ENCODE data around the gene PTGER1. TPM values are rescaled to one million over a fixed set of nuclear protein-coding genes. Genes with fewer than 3 reads are reported as not detected.

Gene PTGER1
- total RNA-seq, 1 donor from 2014 or later: 16.4 TPM

DNA sequence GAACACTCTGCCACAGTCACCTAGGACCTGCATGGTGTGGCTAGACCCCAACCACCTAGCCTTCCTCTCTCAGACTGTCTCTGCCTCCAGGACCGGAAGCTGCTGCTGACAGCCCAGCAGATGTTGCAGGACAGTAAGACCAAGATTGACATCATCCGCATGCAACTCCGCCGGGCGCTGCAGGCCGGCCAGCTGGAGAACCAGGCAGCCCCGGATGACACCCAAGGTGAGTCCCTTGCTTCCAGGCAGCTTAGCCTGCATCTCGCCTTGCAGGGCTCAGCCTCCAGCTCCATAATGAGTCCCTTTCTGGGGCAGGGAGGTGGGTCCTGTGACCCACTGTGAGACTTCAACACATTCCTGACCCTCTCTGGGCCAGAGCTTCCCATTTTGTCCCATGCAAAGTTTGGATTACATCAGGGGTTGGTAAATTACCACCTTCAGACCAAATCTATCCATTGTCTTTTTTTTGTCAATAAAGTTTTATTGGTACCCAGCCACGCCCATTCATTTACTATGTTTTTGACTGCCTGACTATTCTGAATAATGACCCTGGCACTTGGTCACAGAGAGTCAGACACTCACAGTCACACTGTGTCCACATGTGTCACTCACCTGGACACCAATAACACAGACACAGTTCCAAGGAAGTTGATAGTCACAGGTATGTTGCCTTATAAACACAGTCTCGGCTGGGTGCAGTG lies 28.7 kb downstream of the PTGER1 start:
- no peak overlapping the region for H3K4me3 ChIP-seq (ENCODE audit: low read depth, low read length)
- no peak for TF ChIP-seq CTCF (conservative IDR thresholded peaks at IDR 0.05; ENCODE audit: low read depth, low read length)
- no peak for DNase-seq (ENCODE audit: low read depth)

DNA sequence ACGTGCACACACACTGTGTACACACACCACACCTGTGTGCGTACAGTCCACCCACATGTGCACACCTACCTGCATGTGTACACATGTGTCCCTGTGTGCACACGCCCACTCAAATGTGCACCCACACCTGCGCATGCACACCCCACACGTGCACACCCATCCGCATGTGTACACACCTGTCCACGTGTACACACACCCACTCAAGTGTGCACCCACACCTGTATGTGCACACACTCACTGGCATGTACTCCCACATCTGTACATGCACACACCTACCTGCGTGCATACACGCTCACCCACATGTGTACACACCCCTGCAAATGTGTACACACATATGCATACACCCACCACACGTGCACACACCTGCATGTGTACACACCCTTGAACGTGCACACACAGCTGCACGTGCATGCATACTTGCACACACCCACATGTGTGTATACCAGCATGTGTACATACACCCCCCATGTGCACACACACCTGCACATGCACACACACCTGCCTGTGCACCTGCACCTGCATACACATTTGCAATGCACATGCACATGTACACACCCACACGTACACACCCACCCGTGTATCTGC lies 31.4 kb downstream of the PTGER1 start:
- TF ChIP-seq CTCF (conservative IDR thresholded peaks at IDR 0.05; ENCODE audit: low read depth, low read length): no peak
- H3K4me3 ChIP-seq (ENCODE audit: low read depth, low read length): no peak overlapping the region
- DNase-seq (ENCODE audit: low read depth): no peak

- no peak for TF ChIP-seq CTCF (conservative IDR thresholded peaks at IDR 0.05; ENCODE audit: low read depth, low read length)
- no peak for DNase-seq (ENCODE audit: low read depth)
- no peak overlapping the region for H3K4me3 ChIP-seq (ENCODE audit: low read depth, low read length)
Observed at GRCh38 chr19:14442891-14443631, 32.1 kb downstream of the PTGER1 start.

DNA sequence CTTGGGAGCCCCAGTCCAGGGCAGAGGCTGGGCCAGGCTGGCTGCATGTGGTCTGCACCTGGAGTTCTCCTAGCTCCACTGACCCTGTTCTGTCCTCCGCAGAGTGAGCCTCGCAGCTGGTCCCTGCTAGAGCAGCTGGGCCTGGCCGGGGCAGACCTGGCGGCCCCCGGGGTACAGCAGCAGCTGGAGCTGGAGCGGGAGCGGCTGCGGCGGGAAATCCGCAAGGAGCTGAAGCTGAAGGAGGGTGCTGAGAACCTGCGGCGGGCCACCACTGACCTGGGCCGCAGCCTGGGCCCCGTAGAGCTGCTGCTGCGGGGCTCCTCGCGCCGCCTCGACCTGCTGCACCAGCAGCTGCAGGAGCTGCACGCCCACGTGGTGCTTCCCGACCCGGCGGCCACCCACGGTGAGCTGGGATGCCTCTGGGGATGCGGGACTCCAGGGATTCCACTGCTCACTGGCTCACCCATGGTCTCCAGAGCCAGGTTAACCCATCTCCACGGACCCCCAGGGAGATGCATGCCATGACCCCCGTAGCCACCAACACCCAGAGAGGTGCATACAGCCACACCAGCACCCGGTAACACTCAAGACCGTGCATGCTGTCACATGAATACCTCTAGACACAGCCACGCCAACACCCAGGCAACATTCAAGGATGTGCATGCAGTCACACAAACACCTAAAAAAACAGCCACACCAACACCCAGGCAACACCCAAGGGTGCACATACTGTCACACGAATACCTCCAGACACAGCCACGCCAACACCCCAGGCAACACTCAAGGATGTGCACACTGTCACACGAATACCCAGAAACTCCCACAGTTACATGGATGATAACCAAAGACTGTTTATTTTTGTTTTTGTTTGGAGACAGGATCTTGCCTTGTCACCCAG lies 33.9 kb downstream of the PTGER1 start:
- H3K4me3 ChIP-seq (ENCODE audit: low read depth, low read length): no peak overlapping the region
- DNase-seq (ENCODE audit: low read depth): no peak
- no peak for TF ChIP-seq CTCF (conservative IDR thresholded peaks at IDR 0.05; ENCODE audit: low read depth, low read length)

DNA sequence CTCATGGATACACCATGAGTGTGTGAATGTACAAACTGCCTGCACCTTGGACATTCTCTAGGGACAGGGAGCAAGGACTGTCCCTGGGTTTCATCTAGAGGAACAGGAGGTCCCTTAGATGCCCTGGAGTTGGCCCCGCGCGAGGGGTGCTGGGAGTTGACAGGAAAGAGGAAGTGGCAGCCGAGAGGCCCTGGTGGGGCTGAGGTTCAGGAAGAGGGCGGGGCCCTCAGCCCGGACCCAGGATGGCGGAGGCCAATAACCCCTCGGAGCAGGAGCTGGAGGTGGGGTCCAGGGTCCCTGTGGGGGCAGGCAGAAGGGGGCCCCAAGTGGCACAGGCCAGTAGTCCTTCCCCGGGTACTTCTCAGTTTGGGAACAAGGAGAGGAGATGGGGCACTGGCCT lies 35.1 kb downstream of the PTGER1 start:
- H3K4me3 ChIP-seq (ENCODE audit: low read depth, low read length): no peak overlapping the region
- no peak for DNase-seq (ENCODE audit: low read depth)
- no peak for TF ChIP-seq CTCF (conservative IDR thresholded peaks at IDR 0.05; ENCODE audit: low read depth, low read length)

DNA sequence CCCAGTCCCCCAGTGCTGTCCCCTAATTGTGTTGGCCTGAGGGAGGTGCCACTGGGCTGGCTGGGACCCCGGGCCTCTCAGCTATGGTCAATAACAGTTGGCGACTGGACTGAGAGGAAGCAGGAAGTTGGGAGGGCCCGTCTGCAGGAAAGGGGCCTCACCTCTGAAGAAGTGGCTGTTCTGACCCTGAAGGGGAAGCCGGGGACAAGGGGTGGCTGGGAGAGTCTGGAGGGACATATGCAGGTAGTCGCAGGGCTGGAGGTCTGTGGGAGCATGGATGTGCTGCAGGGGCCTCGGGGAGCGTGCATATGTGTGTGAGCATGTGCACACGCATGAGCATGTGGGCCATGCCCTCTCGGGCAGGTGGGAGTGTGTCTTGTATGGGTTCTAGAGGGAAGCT lies 36.1 kb downstream of the PTGER1 start:
- TF ChIP-seq CTCF (conservative IDR thresholded peaks at IDR 0.05; ENCODE audit: low read depth, low read length): no peak
- no peak overlapping the region for H3K4me3 ChIP-seq (ENCODE audit: low read depth, low read length)
- no peak for DNase-seq (ENCODE audit: low read depth)
